ENCODE results near the gene PI4K2A.
"Not testable (repeated sequence)": the region's sequence is repeated elsewhere in the genome, so short reads cannot be mapped to it uniquely, and the experiment has no call there.

PI4K2A gene

GRCh38 chr10:97673736-97674525 is 33.5 kb downstream of the PI4K2A start:
- no peak for DNase-seq (ENCODE audit: low read depth in 2 of 2, low spot score in 1 of 2)

- DNase-seq (ENCODE audit: low read depth in 2 of 2, low spot score in 1 of 2), result no peak
Observed at GRCh38 chr10:97675222-97675621, 34.8 kb downstream of the PI4K2A start.

- peak in 1 of 2 donors; percentile 14 for DNase-seq (ENCODE audit: low read depth in 2 of 2, low spot score in 1 of 2)
Observed at GRCh38 chr10:97676770-97677581, 36.5 kb downstream of the PI4K2A start.

- no peak for DNase-seq (ENCODE audit: low read depth in 2 of 2, low spot score in 1 of 2)
Observed at GRCh38 chr10:97679594-97679993, 39.1 kb downstream of the PI4K2A start.

GRCh38 chr10:97682042-97682441 is 41.6 kb downstream of the PI4K2A start:
- no peak for DNase-seq (ENCODE audit: low read depth in 2 of 2, low spot score in 1 of 2)

GRCh38 chr10:97683556-97684367 is 43.3 kb downstream of the PI4K2A start:
- DNase-seq (ENCODE audit: low read depth in 2 of 2, low spot score in 1 of 2), result no peak

- not testable (repeated sequence) for DNase-seq (ENCODE audit: low read depth in 2 of 2, low spot score in 1 of 2)
Observed at GRCh38 chr10:97684368-97684713, 43.9 kb downstream of the PI4K2A start.

- DNase-seq (ENCODE audit: low read depth in 2 of 2, low spot score in 1 of 2), result no peak
Observed at GRCh38 chr10:97684866-97685394, 44.5 kb downstream of the PI4K2A start.

GRCh38 chr10:97685395-97685958 is 45.0 kb downstream of the PI4K2A start:
- DNase-seq (ENCODE audit: low read depth in 2 of 2, low spot score in 1 of 2), result no peak

- DNase-seq (ENCODE audit: low read depth in 2 of 2, low spot score in 1 of 2), result no peak
Observed at GRCh38 chr10:97686301-97686961, 46.0 kb downstream of the PI4K2A start.

- DNase-seq (ENCODE audit: low read depth in 2 of 2, low spot score in 1 of 2), result peak; percentile 89 to 91
Observed at GRCh38 chr10:97686962-97687784, 46.7 kb downstream of the PI4K2A start, which contains the start of gene AVPI1. Gene AVPI1 (minus strand): TSS chr10:97687241. CDS start chr10:97679905, 7,336 bp downstream.

GRCh38 chr10:97687785-97688781 is 47.6 kb downstream of the PI4K2A start:
- no peak for DNase-seq (ENCODE audit: low read depth in 2 of 2, low spot score in 1 of 2)

GRCh38 chr10:97689559-97690020 is 49.1 kb downstream of the PI4K2A start:
- no peak for DNase-seq (ENCODE audit: low read depth in 2 of 2, low spot score in 1 of 2)

- DNase-seq (ENCODE audit: low read depth in 2 of 2, low spot score in 1 of 2), result no peak
Observed at GRCh38 chr10:97690133-97690532, 49.7 kb downstream of the PI4K2A start.

- DNase-seq (ENCODE audit: low read depth in 2 of 2, low spot score in 1 of 2), result not testable (repeated sequence)
Observed at GRCh38 chr10:97698072-97698655, 57.7 kb downstream of the PI4K2A start.

- no peak for DNase-seq (ENCODE audit: low read depth in 2 of 2, low spot score in 1 of 2)
Observed at GRCh38 chr10:97701438-97702069, 61.1 kb downstream of the PI4K2A start.

- DNase-seq (ENCODE audit: low read depth in 2 of 2, low spot score in 1 of 2), result no peak
Observed at GRCh38 chr10:97703398-97704067, 63.1 kb downstream of the PI4K2A start.

Measured in stimulated activated CD8-positive, alpha-beta memory T cell treated with anti-CD3 and anti-CD28 coated beads, Interleukin-4, amount 100 ng/mL, for 1 hour (primary cell).